Vagina (tissue), 2 donors: ENCODE results near the gene KRTAP10-4.

ENCODE experiments used
- CTCF ChIP-seq, 3 experiments: fragments of 450-650 bp in 2 of 3; fragments of 200-600 bp in 1 of 3; sonication (generic) in 1 of 3; IDR thresholded peaks; one replicate each; pipeline ENCODE4 v1.5.1; 2017 to 2019; ENCODE audit warnings: antibody characterized with exemption in 3 of 3, mild to moderate bottlenecking in 2 of 3, moderate library complexity in 2 of 3
- POLR2A ChIP-seq, 2 donors: fragments of 450-650 bp; IDR thresholded peaks; one replicate each; pipeline ENCODE4 v1.6.1; 2017; ENCODE audit warnings: antibody characterized with exemption in 2 of 2, mild to moderate bottlenecking in 2 of 2, moderate library complexity in 2 of 2
- POLR2AphosphoS5 ChIP-seq, 2 donors: sonication (generic); formaldehyde crosslinking; IDR thresholded peaks; one replicate each; pipeline ENCODE4 v1.9.0; 2017; ENCODE audit warnings: antibody characterized with exemption in 2 of 2, mild to moderate bottlenecking in 2 of 2, low read depth in 1 of 2; ENCODE audit not compliant: insufficient read depth in 1 of 2

- TF ChIP-seq CTCF (IDR thresholded peaks at IDR 0.05): no peak
- no peak for TF ChIP-seq POLR2AphosphoS5 (IDR thresholded peaks at IDR 0.05; ENCODE audit: insufficient read depth in 1 of 2, low read depth in 1 of 2)
- no peak for TF ChIP-seq POLR2A (IDR thresholded peaks at IDR 0.05)
Measured at GRCh38 chr21:44582055-44582454, 8.5 kb downstream of the KRTAP10-4 start.
